ENCODE results near the gene SACM1L. TPM values are rescaled to one million over a fixed set of nuclear protein-coding genes. Genes with fewer than 3 reads are reported as not detected.

SACM1L gene
- total RNA-seq, 1 donor from 2014 or later = 39.4 TPM

GRCh38 chr3:45773714-45774449 is 84.7 kb downstream of the SACM1L start:
- H3K27me3 Mint-ChIP-seq (ENCODE audit: low read depth, unreplicated experiment) = peaks cover 66% of the 10 kb centered on the region
- H3K4me3 Mint-ChIP-seq (ENCODE audit: unreplicated experiment) = no peak overlapping the region
- no peak overlapping the region for H3K4me2 ChIP-seq (ENCODE audit: low read length)
- H2AFZ ChIP-seq (ENCODE audit: low read depth, low read length) = no peak overlapping the region
- H3K9ac ChIP-seq (ENCODE audit: low read length) = no peak overlapping the region
- no peaks in the 10 kb centered on the region for H3K9me3 Mint-ChIP-seq (ENCODE audit: unreplicated experiment)
- peaks cover 1% of the 10 kb centered on the region for H3K36me3 Mint-ChIP-seq (ENCODE audit: low read depth, unreplicated experiment)
- H3K27ac Mint-ChIP-seq (ENCODE audit: unreplicated experiment) = no peak overlapping the region
- H3K27ac ChIP-seq (ENCODE audit: low read depth, low read length) = no peak overlapping the region
- no peaks in the 10 kb centered on the region for H3K9me3 ChIP-seq (ENCODE audit: insufficient read depth, low read depth, low read length)
- H3K4me1 Mint-ChIP-seq (ENCODE audit: low read depth, unreplicated experiment) = no peaks in the 10 kb centered on the region
- FAIRE-seq = no peak
- H3K4me1 ChIP-seq (ENCODE audit: insufficient read depth, low read length) = no peaks in the 10 kb centered on the region
- DNase-seq (ENCODE audit: low read depth) = no peak
- no peaks in the 10 kb centered on the region for H3K79me2 ChIP-seq (ENCODE audit: insufficient read depth, low read length)
- no peaks in the 10 kb centered on the region for H3K36me3 ChIP-seq (ENCODE audit: insufficient read depth, low read length)
- H3K27me3 ChIP-seq (ENCODE audit: insufficient read depth, low read length) = peaks cover 35% of the 10 kb centered on the region
- no peaks in the 10 kb centered on the region for H4K20me1 ChIP-seq (ENCODE audit: insufficient read depth, low read length)
- no peak overlapping the region for H3K4me3 ChIP-seq (ENCODE audit: insufficient read depth, low read depth, low read length)
- TF ChIP-seq EZH2 (IDR thresholded peaks at IDR 0.05; ENCODE audit: insufficient read depth, low read length) = no peak
- no peak for TF ChIP-seq CTCF (IDR thresholded peaks at IDR 0.05; ENCODE audit: insufficient read depth, low read depth, low read length)

GRCh38 chr3:45774581-45775521 is 85.7 kb downstream of the SACM1L start:
- no peaks in the 10 kb centered on the region for H3K79me2 ChIP-seq (ENCODE audit: insufficient read depth, low read length)
- H3K4me1 ChIP-seq (ENCODE audit: insufficient read depth, low read length) = no peaks in the 10 kb centered on the region
- no peak overlapping the region for H3K9ac ChIP-seq (ENCODE audit: low read length)
- no peak for FAIRE-seq
- H3K4me2 ChIP-seq (ENCODE audit: low read length) = no peak overlapping the region
- DNase-seq (ENCODE audit: low read depth) = no peak
- H3K4me3 Mint-ChIP-seq (ENCODE audit: unreplicated experiment) = no peak overlapping the region
- TF ChIP-seq CTCF (IDR thresholded peaks at IDR 0.05; ENCODE audit: insufficient read depth, low read depth, low read length) = no peak
- TF ChIP-seq EZH2 (IDR thresholded peaks at IDR 0.05; ENCODE audit: insufficient read depth, low read length) = no peak
- peaks cover 34% of the 10 kb centered on the region for H3K27me3 ChIP-seq (ENCODE audit: insufficient read depth, low read length)
- no peak overlapping the region for H3K27ac Mint-ChIP-seq (ENCODE audit: unreplicated experiment)
- H3K36me3 ChIP-seq (ENCODE audit: insufficient read depth, low read length) = no peaks in the 10 kb centered on the region
- H4K20me1 ChIP-seq (ENCODE audit: insufficient read depth, low read length) = no peaks in the 10 kb centered on the region
- peaks cover 1% of the 10 kb centered on the region for H3K36me3 Mint-ChIP-seq (ENCODE audit: low read depth, unreplicated experiment)
- H3K9me3 ChIP-seq (ENCODE audit: insufficient read depth, low read depth, low read length) = no peaks in the 10 kb centered on the region
- peaks cover 67% of the 10 kb centered on the region for H3K27me3 Mint-ChIP-seq (ENCODE audit: low read depth, unreplicated experiment)
- H2AFZ ChIP-seq (ENCODE audit: low read depth, low read length) = no peak overlapping the region
- H3K4me1 Mint-ChIP-seq (ENCODE audit: low read depth, unreplicated experiment) = no peaks in the 10 kb centered on the region
- H3K27ac ChIP-seq (ENCODE audit: low read depth, low read length) = no peak overlapping the region
- H3K9me3 Mint-ChIP-seq (ENCODE audit: unreplicated experiment) = no peaks in the 10 kb centered on the region
- H3K4me3 ChIP-seq (ENCODE audit: insufficient read depth, low read depth, low read length) = no peak overlapping the region
